Measurements from ENCODE around the gene CPNE9.

The CPNE9 gene

DNA sequence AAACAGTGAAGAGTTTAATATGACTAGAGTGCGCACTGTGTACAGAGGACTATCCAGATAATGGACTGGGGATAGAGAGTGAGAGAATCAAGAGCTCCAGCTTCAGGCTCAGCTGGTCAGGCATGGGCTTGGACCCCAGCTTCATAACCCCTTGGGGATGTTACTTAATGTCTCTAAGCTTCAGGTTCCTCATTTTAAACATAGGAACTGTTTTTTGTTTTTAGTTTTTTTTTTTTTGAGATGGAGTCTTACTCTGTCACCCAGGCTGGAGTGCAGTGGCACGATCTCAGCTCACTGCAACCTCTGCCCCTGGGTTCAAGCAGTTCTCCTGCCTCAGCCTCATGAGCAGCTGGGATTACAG lies 18.0 kb downstream of the CPNE9 start:
- no peak for DNase-seq
- no peak overlapping the region for H3K27ac ChIP-seq
- H3K4me3 ChIP-seq, result no peak overlapping the region
- H3K27me3 ChIP-seq, result no peaks in the 10 kb centered on the region
- TF ChIP-seq, protein P1, sequence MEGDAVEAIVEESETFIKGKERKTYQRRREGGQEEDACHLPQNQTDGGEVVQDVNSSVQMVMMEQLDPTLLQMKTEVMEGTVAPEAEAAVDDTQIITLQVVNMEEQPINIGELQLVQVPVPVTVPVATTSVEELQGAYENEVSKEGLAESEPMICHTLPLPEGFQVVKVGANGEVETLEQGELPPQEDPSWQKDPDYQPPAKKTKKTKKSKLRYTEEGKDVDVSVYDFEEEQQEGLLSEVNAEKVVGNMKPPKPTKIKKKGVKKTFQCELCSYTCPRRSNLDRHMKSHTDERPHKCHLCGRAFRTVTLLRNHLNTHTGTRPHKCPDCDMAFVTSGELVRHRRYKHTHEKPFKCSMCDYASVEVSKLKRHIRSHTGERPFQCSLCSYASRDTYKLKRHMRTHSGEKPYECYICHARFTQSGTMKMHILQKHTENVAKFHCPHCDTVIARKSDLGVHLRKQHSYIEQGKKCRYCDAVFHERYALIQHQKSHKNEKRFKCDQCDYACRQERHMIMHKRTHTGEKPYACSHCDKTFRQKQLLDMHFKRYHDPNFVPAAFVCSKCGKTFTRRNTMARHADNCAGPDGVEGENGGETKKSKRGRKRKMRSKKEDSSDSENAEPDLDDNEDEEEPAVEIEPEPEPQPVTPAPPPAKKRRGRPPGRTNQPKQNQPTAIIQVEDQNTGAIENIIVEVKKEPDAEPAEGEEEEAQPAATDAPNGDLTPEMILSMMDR (IDR thresholded peaks at IDR 0.05), result no peak
- H3K36me3 ChIP-seq, result no peaks in the 10 kb centered on the region
- no peaks in the 10 kb centered on the region for H3K9me3 ChIP-seq
- intact Hi-C loops (cut with DNase I; ENCODE audit: low total_unique reads), result no loop called here
- H3K4me1 ChIP-seq, result no peaks in the 10 kb centered on the region

DNA sequence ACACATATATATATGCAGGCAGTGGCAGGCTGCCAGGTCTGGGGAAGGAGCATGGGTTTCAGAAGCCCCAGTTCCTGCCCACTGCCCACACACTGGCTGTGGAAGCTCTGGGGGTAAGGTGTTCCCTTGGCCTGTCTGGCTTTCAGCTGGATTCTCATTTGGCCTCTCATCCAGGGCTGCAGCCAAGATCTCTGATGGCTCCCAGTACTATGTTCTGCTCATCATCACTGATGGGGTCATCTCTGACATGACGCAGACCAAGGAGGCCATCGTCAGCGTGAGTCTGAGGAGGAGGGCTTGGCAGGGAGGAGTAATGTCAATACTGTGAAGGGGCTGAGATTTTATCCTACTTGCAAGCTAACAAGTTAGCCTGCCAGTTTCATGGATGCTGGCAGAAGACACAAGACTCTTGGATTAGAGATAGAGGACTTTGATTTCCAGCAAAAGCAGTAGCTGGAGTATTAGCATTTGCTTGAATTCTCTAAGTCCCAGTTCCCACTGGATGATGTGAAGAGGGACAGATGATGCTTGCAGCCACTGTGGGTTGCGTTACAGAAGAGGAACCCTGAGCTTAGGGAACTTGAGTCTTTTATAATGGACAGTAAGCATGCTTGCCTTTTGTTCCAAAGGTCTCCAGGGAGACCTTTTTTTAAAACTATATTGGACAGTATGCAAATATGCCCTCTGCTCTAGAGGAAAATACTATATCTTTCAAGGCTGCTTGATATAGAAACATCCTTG lies 22.3 kb downstream of the CPNE9 start:
- H3K27me3 ChIP-seq, result no peaks in the 10 kb centered on the region
- H3K4me3 ChIP-seq, result no peak overlapping the region
- no peak for DNase-seq
- H3K9me3 ChIP-seq, result no peaks in the 10 kb centered on the region
- H3K4me1 ChIP-seq, result peaks cover 0 to 7% (median 3%) of the 10 kb centered on the region in 4 donors
- no peaks in the 10 kb centered on the region for H3K36me3 ChIP-seq
- TF ChIP-seq, protein P1 (IDR thresholded peaks at IDR 0.05), result no peak
- intact Hi-C loops (cut with DNase I; ENCODE audit: low total_unique reads), result no loop called here
- no peak overlapping the region for H3K27ac ChIP-seq

DNA sequence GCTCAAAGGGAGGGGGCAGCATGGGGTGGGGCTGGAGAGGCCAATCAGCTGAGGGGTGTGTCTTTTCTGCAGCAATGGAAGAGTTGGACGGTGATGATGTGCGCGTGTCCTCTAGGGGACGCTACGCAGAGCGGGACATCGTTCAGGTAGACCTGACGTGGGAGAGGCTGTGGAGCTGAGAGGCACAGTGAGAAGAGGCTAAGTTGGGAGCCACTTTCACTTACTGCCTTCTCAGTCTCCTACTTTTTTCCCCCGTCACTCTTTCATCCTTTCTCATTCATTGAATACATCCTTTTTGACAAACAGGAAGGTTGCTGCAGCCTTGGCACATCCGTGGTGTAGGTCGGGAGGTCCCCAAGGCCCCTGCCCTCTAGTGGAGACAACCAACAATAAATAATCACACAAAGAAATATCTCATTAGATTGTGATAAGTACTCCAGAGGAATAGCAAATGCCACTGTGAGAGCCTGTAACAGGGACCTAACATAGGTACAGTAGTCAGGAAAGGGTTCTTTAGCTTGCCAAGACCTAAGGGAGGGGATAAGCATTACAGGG lies 23.5 kb downstream of the CPNE9 start:
- DNase-seq, result no peak
- Histone ChIP-seq H3K36me3 (peaks cover 0 to 5% (median 0%) of the 10 kb centered on the region in 3 donors), H3K27ac (no peak overlapping the region), H3K4me3 (no peak overlapping the region), H3K4me1 (peaks cover 1 to 7% (median 4%) of the 10 kb centered on the region in 4 donors), H3K27me3 (no peaks in the 10 kb centered on the region), H3K9me3 (no peaks in the 10 kb centered on the region)
- TF ChIP-seq, protein P1 (IDR thresholded peaks at IDR 0.05), result no peak
- intact Hi-C loops (cut with DNase I; ENCODE audit: low total_unique reads), result no loop called here

DNA sequence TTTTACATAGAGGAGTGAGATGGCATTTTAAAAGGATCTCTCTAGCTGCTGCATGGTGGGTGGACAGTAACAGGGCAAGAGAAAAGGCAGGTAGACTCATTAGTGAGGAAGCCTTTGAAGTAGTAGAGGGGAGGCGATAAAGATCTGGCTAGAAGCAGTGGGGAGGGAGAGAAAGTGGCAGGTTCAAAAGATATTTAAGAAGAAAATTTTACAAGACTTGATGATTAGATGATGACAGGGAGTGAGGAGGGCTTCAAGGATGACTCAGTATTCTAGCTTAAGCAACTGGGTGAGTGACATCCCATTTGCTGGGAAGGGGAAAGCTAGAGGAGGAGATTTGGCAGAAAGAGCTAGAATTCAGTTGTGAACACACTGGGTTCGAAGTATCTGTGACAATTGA lies 24.1 kb downstream of the CPNE9 start:
- DNase-seq, result no peak
- H3K27ac ChIP-seq, result no peak overlapping the region
- H3K36me3 ChIP-seq, result peaks cover 0 to 5% (median 0%) of the 10 kb centered on the region in 3 donors
- peaks cover 7 to 13% (median 10%) of the 10 kb centered on the region in 4 donors for H3K4me1 ChIP-seq
- no peaks in the 10 kb centered on the region for H3K27me3 ChIP-seq
- no peaks in the 10 kb centered on the region for H3K9me3 ChIP-seq
- intact Hi-C loops (cut with DNase I; ENCODE audit: low total_unique reads), result no loop called here
- no peak overlapping the region for H3K4me3 ChIP-seq
- TF ChIP-seq, protein P1 (IDR thresholded peaks at IDR 0.05), result no peak

DNA sequence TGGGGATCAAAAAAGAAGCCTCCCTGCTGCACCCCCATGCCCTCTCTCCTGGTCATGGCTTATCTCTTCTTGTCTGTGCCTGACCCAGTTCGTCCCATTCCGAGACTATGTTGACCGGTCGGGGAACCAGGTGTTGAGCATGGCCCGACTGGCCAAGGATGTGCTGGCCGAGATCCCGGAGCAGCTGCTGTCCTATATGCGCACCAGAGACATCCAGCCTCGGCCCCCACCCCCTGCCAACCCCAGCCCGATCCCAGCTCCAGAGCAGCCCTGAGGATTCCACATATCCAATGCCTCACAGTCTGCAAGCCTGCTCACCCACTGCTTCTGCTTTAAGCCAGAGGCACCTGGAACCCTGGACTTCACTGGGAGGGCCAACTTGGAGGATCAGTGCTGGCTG lies 25.8 kb downstream of the CPNE9 start:
- H3K9me3 ChIP-seq, result no peaks in the 10 kb centered on the region
- H3K4me3 ChIP-seq, result no peak overlapping the region
- H3K4me1 ChIP-seq, result peaks cover 11 to 25% (median 22%) of the 10 kb centered on the region in 4 donors
- intact Hi-C loops (cut with DNase I; ENCODE audit: low total_unique reads), result no loop called here
- H3K27ac ChIP-seq, result no peak overlapping the region
- peaks cover 0 to 10% (median 2%) of the 10 kb centered on the region in 3 donors for H3K36me3 ChIP-seq
- DNase-seq, result no peak
- TF ChIP-seq, protein P1 (IDR thresholded peaks at IDR 0.05), result no peak
- H3K27me3 ChIP-seq, result no peaks in the 10 kb centered on the region

Data from tibial artery (tissue), 4 donors.